Measurements from ENCODE around the gene SYT2. TPM values are rescaled to one million over a fixed set of nuclear protein-coding genes. Genes with fewer than 3 reads are reported as not detected.
"Not testable (repeated sequence)": the region's sequence is repeated elsewhere in the genome, so short reads cannot be mapped to it uniquely, and the experiment has no call there.

Gene SYT2
- total RNA-seq, 1 donor, result under 0.01 TPM

- H3K27me3 ChIP-seq (ENCODE audit: insufficient read depth, low read length); H3K4me3 ChIP-seq (ENCODE audit: low read length); H3K4me1 ChIP-seq (ENCODE audit: insufficient read depth, low read length); H3K9me3 ChIP-seq (ENCODE audit: low read depth, low read length): not testable (repeated sequence)
Observed at GRCh38 chr1:202544766-202545449, 165.3 kb downstream of the SYT2 start.

GRCh38 chr1:202543537-202543936, 166.7 kb downstream of the SYT2 start:
- H3K27me3 ChIP-seq (ENCODE audit: insufficient read depth, low read length), result not testable (repeated sequence)

DNA sequence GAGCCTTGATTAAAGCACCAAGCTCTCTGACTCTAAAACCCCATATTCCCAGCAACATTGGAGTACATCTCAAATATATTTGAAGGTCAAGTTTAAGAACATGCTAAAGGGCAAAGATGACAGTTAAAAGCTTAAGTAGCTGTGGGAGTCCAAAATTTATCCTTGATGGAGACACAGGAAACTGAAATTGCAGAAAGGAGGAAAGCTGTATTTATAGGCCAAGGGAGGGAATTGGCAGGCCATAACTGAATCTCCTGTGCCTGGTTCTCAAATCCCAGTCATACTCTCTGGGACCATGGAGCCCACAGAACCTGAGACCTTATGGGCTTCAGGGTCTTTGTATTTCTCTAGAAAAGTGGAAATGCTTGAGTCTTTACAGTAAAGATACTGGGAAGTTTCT, 167.8 kb downstream of the SYT2 start:
- H3K4me1 ChIP-seq (ENCODE audit: insufficient read depth, low read length), result peaks cover 13% of the 10 kb centered on the region
- H3K4me3 ChIP-seq (ENCODE audit: low read length); H3K9me3 ChIP-seq (ENCODE audit: low read depth, low read length); H3K27me3 ChIP-seq (ENCODE audit: insufficient read depth, low read length): not testable (repeated sequence)

More at GRCh38 chr1:202543537-202543936, 166.7 kb downstream of the SYT2 start:
- not testable (repeated sequence) for H3K9me3 ChIP-seq (ENCODE audit: low read depth, low read length); H3K4me3 ChIP-seq (ENCODE audit: low read length)
- H3K4me1 ChIP-seq (ENCODE audit: insufficient read depth, low read length), result peaks cover 13% of the 10 kb centered on the region

GRCh38 chr1:202540858-202541257, 169.4 kb downstream of the SYT2 start:
- H3K4me3 ChIP-seq (ENCODE audit: low read length); H3K27me3 ChIP-seq (ENCODE audit: insufficient read depth, low read length); H3K9me3 ChIP-seq (ENCODE audit: low read depth, low read length): not testable (repeated sequence)
- H3K4me1 ChIP-seq (ENCODE audit: insufficient read depth, low read length), result peaks cover 13% of the 10 kb centered on the region

Other genes starting within 250 kb of the SYT2 start
- 84.7 TPM for gene KDM5B, start 98.0 kb upstream of the SYT2 start, total RNA-seq
- not detected for gene PCAT6, start 100.5 kb upstream of the SYT2 start, total RNA-seq
- 5.1 TPM for gene RABIF, start 178.7 kb upstream of the SYT2 start, total RNA-seq
- 19.3 TPM for gene KLHL12, start 216.8 kb upstream of the SYT2 start, total RNA-seq
- gene ADIPOR1, start 247.9 kb upstream of the SYT2 start, total RNA-seq, result 139 TPM

All from mononuclear cell (primary cell).